ENCODE results near the gene NCKIPSD.

The NCKIPSD gene

GRCh38 chr3:48681541-48681880 is 4.2 kb downstream of the NCKIPSD start:
- Histone ChIP-seq H3K27ac (ENCODE audit: poor library complexity, severe bottlenecking) (no peak overlapping the region), H3K4me1 (ENCODE audit: insufficient read depth, poor library complexity, severe bottlenecking) (peaks cover 14% of the 10 kb centered on the region), H3K36me3 (ENCODE audit: low read depth) (peaks cover 71% of the 10 kb centered on the region), H3K27me3 (ENCODE audit: insufficient read depth, poor library complexity, severe bottlenecking) (no peaks in the 10 kb centered on the region), H3K4me3 (ENCODE audit: severe bottlenecking) (no peak overlapping the region), H3K9me3 (ENCODE audit: severe bottlenecking) (no peaks in the 10 kb centered on the region)
- DNase-seq (ENCODE audit: low spot score), result peak; percentile 57
- no peak for TF ChIP-seq CTCF (IDR thresholded peaks at IDR 0.05; ENCODE audit: poor library complexity, severe bottlenecking)
- no peak for ATAC-seq (ENCODE audit: low read depth)

GRCh38 chr3:48680811-48681540 is 4.7 kb downstream of the NCKIPSD start:
- peaks cover 76% of the 10 kb centered on the region for H3K36me3 ChIP-seq (ENCODE audit: low read depth)

GRCh38 chr3:48679411-48680391 is 6.0 kb downstream of the NCKIPSD start:
- TF ChIP-seq CTCF (IDR thresholded peaks at IDR 0.05; ENCODE audit: poor library complexity, severe bottlenecking), result no peak
- Histone ChIP-seq H3K27me3 (ENCODE audit: insufficient read depth, poor library complexity, severe bottlenecking) (no peaks in the 10 kb centered on the region), H3K36me3 (ENCODE audit: low read depth) (peaks cover 80% of the 10 kb centered on the region), H3K9me3 (ENCODE audit: severe bottlenecking) (no peaks in the 10 kb centered on the region), H3K4me3 (ENCODE audit: severe bottlenecking) (no peak overlapping the region), H3K27ac (ENCODE audit: poor library complexity, severe bottlenecking) (no peak overlapping the region), H3K4me1 (ENCODE audit: insufficient read depth, poor library complexity, severe bottlenecking) (peaks cover 12% of the 10 kb centered on the region)
- peak; percentile 45 for DNase-seq (ENCODE audit: low spot score)
- no peak for ATAC-seq (ENCODE audit: low read depth)

More at GRCh38 chr3:48680811-48681540, 4.7 kb downstream of the NCKIPSD start:
- TF ChIP-seq CTCF (IDR thresholded peaks at IDR 0.05; ENCODE audit: poor library complexity, severe bottlenecking), result no peak
- Histone ChIP-seq H3K9me3 (ENCODE audit: severe bottlenecking) (no peaks in the 10 kb centered on the region), H3K27me3 (ENCODE audit: insufficient read depth, poor library complexity, severe bottlenecking) (no peaks in the 10 kb centered on the region), H3K4me3 (ENCODE audit: severe bottlenecking) (no peak overlapping the region), H3K27ac (ENCODE audit: poor library complexity, severe bottlenecking) (no peak overlapping the region), H3K4me1 (ENCODE audit: insufficient read depth, poor library complexity, severe bottlenecking) (peaks cover 12% of the 10 kb centered on the region)
- DNase-seq (ENCODE audit: low spot score) (peak; percentile 52), ATAC-seq (ENCODE audit: low read depth) (no peak)

GRCh38 chr3:48678566-48679380 is 6.9 kb downstream of the NCKIPSD start:
- peaks cover 79% of the 10 kb centered on the region for H3K36me3 ChIP-seq (ENCODE audit: low read depth)
- peak; percentile 54 for DNase-seq (ENCODE audit: low spot score)
- no peaks in the 10 kb centered on the region for H3K27me3 ChIP-seq (ENCODE audit: insufficient read depth, poor library complexity, severe bottlenecking)
- no peak for TF ChIP-seq CTCF (IDR thresholded peaks at IDR 0.05; ENCODE audit: poor library complexity, severe bottlenecking)
- peaks cover 9% of the 10 kb centered on the region for H3K4me1 ChIP-seq (ENCODE audit: insufficient read depth, poor library complexity, severe bottlenecking)
- no peak for ATAC-seq (ENCODE audit: low read depth)
- H3K4me3 ChIP-seq (ENCODE audit: severe bottlenecking), result no peak overlapping the region
- no peak overlapping the region for H3K27ac ChIP-seq (ENCODE audit: poor library complexity, severe bottlenecking)
- no peaks in the 10 kb centered on the region for H3K9me3 ChIP-seq (ENCODE audit: severe bottlenecking)

Measured in RWPE2 (cell line).